ENCODE data around the gene USP32. TPM values are rescaled to one million over a fixed set of nuclear protein-coding genes. Genes with fewer than 3 reads are reported as not detected.

USP32 gene
- total RNA-seq, 1 donor from 2014 or later, result 39.7 TPM

- peak overlapping the region; percentile 78 to 86 (median 80) for H3K9ac ChIP-seq (ENCODE audit: low read depth in 1 of 3, low read length in 3 of 3)
- peaks cover 23 to 27% (median 25%) of the 10 kb centered on the region in 3 donors for H3K27me3 ChIP-seq (ENCODE audit: control insufficient read depth in 3 of 3, insufficient read depth in 3 of 3, low read length in 3 of 3)
- peak overlapping the region; percentile 81 to 94 (median 93) for H3K4me3 ChIP-seq (ENCODE audit: low read length in 3 of 3)
- peaks cover 25 to 30% (median 26%) of the 10 kb centered on the region in 3 donors for H3K4me1 ChIP-seq (ENCODE audit: control insufficient read depth in 3 of 3, insufficient read depth in 3 of 3, low read length in 3 of 3)
- H3K27ac ChIP-seq (ENCODE audit: low read depth, low read length), result peak overlapping the region; percentile 15
- H3K36me3 ChIP-seq (ENCODE audit: control insufficient read depth in 3 of 3, insufficient read depth in 3 of 3, low read length in 3 of 3), result no peaks in the 10 kb centered on the region
- no peaks in the 10 kb centered on the region for H3K9me3 ChIP-seq (ENCODE audit: control insufficient read depth in 3 of 3, low read length in 3 of 3)
Measured at GRCh38 chr17:60135151-60135950, 256.6 kb downstream of the USP32 start.

DNA sequence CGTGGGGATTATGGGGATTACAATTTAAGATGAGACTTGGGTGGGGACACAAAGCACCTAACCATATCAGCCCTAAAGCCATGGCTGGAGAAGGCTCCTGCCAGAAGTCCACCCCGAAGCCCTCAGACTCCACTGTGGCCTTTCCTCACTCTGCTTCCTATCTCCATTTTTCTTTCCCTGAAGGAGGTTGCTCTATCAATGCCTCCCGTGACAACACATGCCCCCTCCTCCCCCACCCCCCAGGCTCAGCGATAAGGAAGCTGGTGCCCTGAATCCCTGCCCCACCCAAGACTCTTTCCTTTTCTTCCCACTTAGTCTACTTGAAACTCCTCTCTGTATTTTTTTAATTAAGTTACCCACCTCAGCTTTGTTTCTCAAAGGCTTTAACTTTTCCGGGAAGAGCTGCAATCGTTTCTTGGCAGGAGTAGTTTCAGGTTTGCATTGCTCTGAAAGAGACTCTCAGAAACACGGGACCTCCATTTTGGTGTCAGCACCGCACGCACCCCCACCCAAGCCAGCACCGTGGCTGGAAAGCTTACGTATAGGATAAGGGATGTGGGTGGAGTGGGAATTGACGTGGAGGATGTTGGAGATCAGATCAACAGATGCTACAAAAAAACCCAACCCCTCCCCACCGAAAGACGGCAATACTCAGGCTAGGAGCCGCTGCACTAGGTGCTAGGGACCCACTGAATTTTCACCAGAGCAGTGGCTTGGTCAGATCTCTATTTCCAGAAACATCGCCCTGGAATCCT lies 257.4 kb downstream of the USP32 start:
- Histone ChIP-seq H3K27me3 (ENCODE audit: control insufficient read depth in 3 of 3, insufficient read depth in 3 of 3, low read length in 3 of 3) (peaks cover 15 to 19% (median 17%) of the 10 kb centered on the region in 3 donors), H3K9me3 (ENCODE audit: control insufficient read depth in 3 of 3, low read length in 3 of 3) (no peaks in the 10 kb centered on the region), H3K9ac (ENCODE audit: low read depth in 1 of 3, low read length in 3 of 3) (peak overlapping the region; percentile 78 to 86 (median 80)), H3K4me3 (ENCODE audit: low read length in 3 of 3) (peak overlapping the region; percentile 81 to 94 (median 93)), H3K4me1 (ENCODE audit: control insufficient read depth in 3 of 3, insufficient read depth in 3 of 3, low read length in 3 of 3) (peaks cover 20 to 25% (median 21%) of the 10 kb centered on the region in 3 donors), H3K36me3 (ENCODE audit: control insufficient read depth in 3 of 3, insufficient read depth in 3 of 3, low read length in 3 of 3) (no peaks in the 10 kb centered on the region), H3K27ac (ENCODE audit: low read depth, low read length) (no peak overlapping the region)

DNA sequence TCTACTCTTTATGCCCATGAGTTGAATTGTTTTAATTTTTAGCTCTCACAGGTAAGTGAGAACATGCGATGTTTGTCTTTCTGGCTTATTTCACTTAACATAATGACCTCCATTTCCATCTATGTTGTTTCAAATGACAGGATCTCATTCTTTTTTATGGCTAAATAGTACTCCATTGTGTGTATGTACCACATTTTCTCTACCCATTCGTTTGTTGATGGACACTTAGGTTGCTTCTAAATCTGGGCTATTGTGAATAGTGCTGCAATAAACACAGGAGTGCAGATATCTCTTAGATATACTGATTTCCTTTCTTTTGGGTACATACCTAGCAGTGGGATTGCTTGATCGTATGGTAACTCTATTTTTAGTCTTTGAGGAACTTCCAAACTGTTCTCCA lies 261.5 kb downstream of the USP32 start:
- Histone ChIP-seq H3K4me3 (ENCODE audit: low read length in 3 of 3) (no peak overlapping the region), H3K4me1 (ENCODE audit: control insufficient read depth in 3 of 3, insufficient read depth in 3 of 3, low read length in 3 of 3) (peaks cover 10 to 14% (median 10%) of the 10 kb centered on the region in 3 donors), H3K9me3 (ENCODE audit: control insufficient read depth in 3 of 3, low read length in 3 of 3) (no peaks in the 10 kb centered on the region), H3K36me3 (ENCODE audit: control insufficient read depth in 3 of 3, insufficient read depth in 3 of 3, low read length in 3 of 3) (no peaks in the 10 kb centered on the region), H3K27me3 (ENCODE audit: control insufficient read depth in 3 of 3, insufficient read depth in 3 of 3, low read length in 3 of 3) (peaks cover 0 to 10% (median 10%) of the 10 kb centered on the region in 3 donors), H3K9ac (ENCODE audit: low read depth in 1 of 3, low read length in 3 of 3) (no peak overlapping the region), H3K27ac (ENCODE audit: low read depth, low read length) (no peak overlapping the region)

DNA sequence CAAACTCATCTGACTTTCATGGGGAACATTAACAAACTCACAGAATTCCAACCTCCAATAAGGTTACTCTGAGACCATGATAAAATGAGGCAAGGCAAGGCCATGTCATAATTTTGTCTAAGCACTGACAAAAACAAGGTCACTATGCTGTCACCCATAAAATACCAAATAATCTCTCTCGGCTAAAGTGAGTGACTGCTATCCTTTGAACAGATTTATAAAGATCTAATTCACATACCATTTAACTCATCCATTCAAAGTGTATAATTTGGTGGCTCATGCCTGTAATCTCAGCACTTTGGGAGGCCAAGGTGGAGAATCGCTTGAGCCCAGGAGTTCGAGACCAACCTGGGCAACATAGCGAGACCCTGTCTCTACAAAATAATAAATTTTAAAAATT lies 262.8 kb downstream of the USP32 start:
- H3K9me3 ChIP-seq (ENCODE audit: control insufficient read depth in 3 of 3, low read length in 3 of 3), result no peaks in the 10 kb centered on the region
- H3K27me3 ChIP-seq (ENCODE audit: control insufficient read depth in 3 of 3, insufficient read depth in 3 of 3, low read length in 3 of 3), result peaks cover 0 to 10% (median 10%) of the 10 kb centered on the region in 3 donors
- no peaks in the 10 kb centered on the region for H3K36me3 ChIP-seq (ENCODE audit: control insufficient read depth in 3 of 3, insufficient read depth in 3 of 3, low read length in 3 of 3)
- no peak overlapping the region for H3K4me3 ChIP-seq (ENCODE audit: low read length in 3 of 3)
- H3K27ac ChIP-seq (ENCODE audit: low read depth, low read length), result no peak overlapping the region
- H3K4me1 ChIP-seq (ENCODE audit: control insufficient read depth in 3 of 3, insufficient read depth in 3 of 3, low read length in 3 of 3), result peaks cover under 1 to 3% (median 1%) of the 10 kb centered on the region in 3 donors
- H3K9ac ChIP-seq (ENCODE audit: low read depth in 1 of 3, low read length in 3 of 3), result no peak overlapping the region

Small RNA genes within 50 kb of the gene (small RNA-seq; reads per million reads assigned to genes)
- gene SCARNA20, result 22.3 reads per million, percentile 94 among the genes with 10 or more reads in this experiment

Other genes starting within 250 kb of the USP32 start
- gene CA4, start 242.2 kb downstream of the USP32 start, total RNA-seq, result 4.2 TPM
- gene CHCT1, start 30.4 kb upstream of the USP32 start, total RNA-seq, result 1.6 TPM
- gene APPBP2, start 134.1 kb upstream of the USP32 start, total RNA-seq, result 40.2 TPM
- gene PPM1D, start 208.1 kb upstream of the USP32 start, total RNA-seq, result 7.3 TPM